Kidney (tissue), 14 donors: ENCODE measurements around the gene AASDH. TPM values are rescaled to one million over a fixed set of nuclear protein-coding genes. Genes with fewer than 3 reads are reported as not detected.

Experiments
- DNase-seq, 5 donors: peaks; one replicate each; pipeline ENCODE4 v3.0.0-alpha.2; 2013 to 2020
- FAIRE-seq: peaks from 2 replicates; lab custom pipeline; 2012; peaks lifted over from hg19 to GRCh38; lab: Jason Lieb, UNC
- H3K27ac ChIP-seq, 2 donors: one replicate each; pipeline ENCODE4 v1.7.0; 2013; ENCODE audit warnings: low read depth in 2 of 2, low read length in 2 of 2, inconsistent platforms in 1 of 2
- H3K27me3 ChIP-seq: one replicate; pipeline ENCODE4 v1.7.1; 2013; ENCODE audit warnings: low read length, inconsistent platforms; ENCODE audit not compliant: control insufficient read depth, insufficient read depth
- H3K36me3 ChIP-seq, 3 donors: one replicate each; pipeline versions ENCODE4 v1.7.0 to v1.7.1; 2013; ENCODE audit warnings: low read length in 3 of 3, control low read depth in 1 of 3, inconsistent platforms in 1 of 3; ENCODE audit not compliant: insufficient read depth in 3 of 3, control insufficient read depth in 2 of 3
- H3K4me1 ChIP-seq, 3 donors: one replicate each; pipeline versions ENCODE4 v1.7.0 to v1.7.1; 2013; ENCODE audit warnings: low read length in 3 of 3, inconsistent platforms in 1 of 3, low read depth in 1 of 3; ENCODE audit not compliant: control insufficient read depth in 2 of 3, insufficient read depth in 2 of 3
- H3K4me3 ChIP-seq, 3 donors: one replicate each; pipeline versions ENCODE4 v1.7.0 to v1.8.1; 2013; ENCODE audit warnings: low read length in 3 of 3, control low read depth in 1 of 3, inconsistent platforms in 1 of 3
- H3K9ac ChIP-seq, 3 donors: one replicate each; pipeline versions ENCODE4 v1.7.0 to v1.7.1; 2013; ENCODE audit warnings: low read length in 3 of 3, control low read depth in 1 of 3, inconsistent platforms in 1 of 3
- H3K9me3 ChIP-seq, 3 donors: one replicate each; pipeline versions ENCODE4 v1.7.0 to v1.7.1; 2013; ENCODE audit warnings: low read length in 3 of 3, control low read depth in 1 of 3, inconsistent platforms in 1 of 3; ENCODE audit not compliant: control insufficient read depth in 2 of 3, insufficient read depth in 1 of 3
- intact Hi-C: fragments of 100-400 bp; cut with DNase I; formaldehyde crosslinking; loops from one replicate; pipeline ENCODE4 v1.11.1; 2022
- polyA plus RNA-seq: library from polyadenylated mRNA; stranded (reverse); fragments of 350-450 nt; fragmentation: Illumina TruSeq; extraction: RNeasy Lipid Tissue Mini Kit (QIAGEN cat#74804); gene quantifications from one replicate; pipeline ENCODE4 v1.2.3, GENCODE V29; 2014; ENCODE audit warnings: low read depth, low replicate concordance; ENCODE audit not compliant: insufficient read depth
- total RNA-seq: library from RNA; stranded (reverse); fragmentation: NEBNext Ultra II Directional; extraction: Animal tissue kit (Norgen Biotek cat#: 25700); gene quantifications from one replicate; pipeline ENCODE4 v1.2.1, GENCODE V29; 2021
- TF ChIP-seq, protein P1 (sequence below): IDR thresholded peaks from 3 replicates; pipeline ENCODE4 v1.5.1; 2012; ENCODE audit warnings: mild to moderate bottlenecking, moderate library complexity, borderline replicate concordance; ENCODE audit not compliant: insufficient read depth; ENCODE audit errors: extremely low read depth
- donor health status: control.
- donor health status: control.
- donor health status: control.
- donor health status: control.
- donor health status: control.
- donor health status: DM: yes; HTN: yes; CAD: no.
- donor health status: Normal renal cell carcinoma (clear cell type).

The AASDH gene
- total and polyA plus RNA-seq, 2 donors from 2014 or later = 6.0 to 16.7 TPM

- TF ChIP-seq, protein P1, sequence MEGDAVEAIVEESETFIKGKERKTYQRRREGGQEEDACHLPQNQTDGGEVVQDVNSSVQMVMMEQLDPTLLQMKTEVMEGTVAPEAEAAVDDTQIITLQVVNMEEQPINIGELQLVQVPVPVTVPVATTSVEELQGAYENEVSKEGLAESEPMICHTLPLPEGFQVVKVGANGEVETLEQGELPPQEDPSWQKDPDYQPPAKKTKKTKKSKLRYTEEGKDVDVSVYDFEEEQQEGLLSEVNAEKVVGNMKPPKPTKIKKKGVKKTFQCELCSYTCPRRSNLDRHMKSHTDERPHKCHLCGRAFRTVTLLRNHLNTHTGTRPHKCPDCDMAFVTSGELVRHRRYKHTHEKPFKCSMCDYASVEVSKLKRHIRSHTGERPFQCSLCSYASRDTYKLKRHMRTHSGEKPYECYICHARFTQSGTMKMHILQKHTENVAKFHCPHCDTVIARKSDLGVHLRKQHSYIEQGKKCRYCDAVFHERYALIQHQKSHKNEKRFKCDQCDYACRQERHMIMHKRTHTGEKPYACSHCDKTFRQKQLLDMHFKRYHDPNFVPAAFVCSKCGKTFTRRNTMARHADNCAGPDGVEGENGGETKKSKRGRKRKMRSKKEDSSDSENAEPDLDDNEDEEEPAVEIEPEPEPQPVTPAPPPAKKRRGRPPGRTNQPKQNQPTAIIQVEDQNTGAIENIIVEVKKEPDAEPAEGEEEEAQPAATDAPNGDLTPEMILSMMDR = no peak
- intact Hi-C loops = no loop called here
- FAIRE-seq (no peak), DNase-seq (peak in 3 of 5 donors; percentile 25 to 54 (median 52))
- no peak overlapping the region for H3K27ac ChIP-seq
- peaks cover 0 to 2% (median 0%) of the 10 kb centered on the region in 3 donors for H3K36me3 ChIP-seq
- H3K4me3 ChIP-seq = no peak overlapping the region
- no peaks in the 10 kb centered on the region for H3K4me1 ChIP-seq
- H3K9ac ChIP-seq = no peak overlapping the region
- no peaks in the 10 kb centered on the region for H3K9me3 ChIP-seq
- H3K27me3 ChIP-seq = no peaks in the 10 kb centered on the region
These were observed 12.3 kb downstream of the AASDH start for GRCh38 chr4:56374956-56375355.

GRCh38 chr4:56372774-56373173, 14.5 kb downstream of the AASDH start:
- Histone ChIP-seq H3K9me3 (no peaks in the 10 kb centered on the region), H3K27me3 (no peaks in the 10 kb centered on the region), H3K4me3 (no peak overlapping the region), H3K36me3 (peaks cover 0 to 3% (median 0%) of the 10 kb centered on the region in 3 donors), H3K4me1 (no peaks in the 10 kb centered on the region), H3K27ac (no peak overlapping the region), H3K9ac (no peak overlapping the region)
- TF ChIP-seq, protein P1 = no peak
- intact Hi-C loops = no loop called here
- FAIRE-seq (no peak), DNase-seq (peak in 1 of 5 donors; percentile 12)

GRCh38 chr4:56371426-56372220, 15.7 kb downstream of the AASDH start:
- Histone ChIP-seq H3K4me1 (no peaks in the 10 kb centered on the region), H3K27ac (no peak overlapping the region), H3K9me3 (no peaks in the 10 kb centered on the region), H3K27me3 (no peaks in the 10 kb centered on the region), H3K4me3 (no peak overlapping the region), H3K36me3 (peaks cover 0 to 3% (median 0%) of the 10 kb centered on the region in 3 donors), H3K9ac (no peak overlapping the region)
- no peak for DNase-seq
- intact Hi-C loops = no loop called here
- TF ChIP-seq, protein P1 = no peak
- no peak for FAIRE-seq
